Stomach (tissue), 9 donors: ENCODE data around the gene GSTCD. TPM values are rescaled to one million over a fixed set of nuclear protein-coding genes. Genes with fewer than 3 reads are reported as not detected.
"Not testable (repeated sequence)": the region's sequence is repeated elsewhere in the genome, so short reads cannot be mapped to it uniquely, and the experiment has no call there.

Experiments
- DNase-seq, 2 donors: peaks; one replicate each; pipeline versions ENCODE4 v3.0.0 to v3.0.0-alpha.2; 2013 to 2019
- H3K27ac ChIP-seq, 5 donors: fragments of 200-600 bp in 4 of 5; sonication (generic) in 4 of 5; one replicate each; pipeline ENCODE4 v1.5.1; 2013 to 2019; ENCODE audit warnings: mild to moderate bottlenecking in 1 of 5, moderate library complexity in 1 of 5
- H3K27me3 ChIP-seq, 3 donors: fragments of 200-600 bp; sonication (generic); one replicate each; pipeline ENCODE4 v1.5.1; 2017 to 2019; ENCODE audit warnings: mixed run types in 1 of 3
- H3K36me3 ChIP-seq, 4 donors: fragments of 200-600 bp; sonication (generic); 1 replicate in 3 of 4; 2 replicates in 1 of 4; pipeline ENCODE4 v1.5.1; 2016 to 2019
- H3K4me1 ChIP-seq, 4 donors: fragments of 200-600 bp; sonication (generic); one replicate each; pipeline ENCODE4 v1.5.1; 2016 to 2019
- H3K4me3 ChIP-seq, 4 donors: fragments of 200-600 bp; sonication (generic) in 3 of 4; one replicate each; pipeline ENCODE4 v1.5.1; 2016 to 2019; ENCODE audit warnings: mild to moderate bottlenecking in 1 of 4
- H3K9me3 ChIP-seq, 4 donors: fragments of 200-600 bp; sonication (generic); one replicate each; pipeline ENCODE4 v1.5.1; 2016 to 2019
- EP300 ChIP-seq: sonication (generic); formaldehyde crosslinking; IDR thresholded peaks from one replicate; pipeline ENCODE4 v1.6.1; 2017; ENCODE audit warnings: antibody characterized with exemption
- POLR2A ChIP-seq, 4 donors: fragments of 450-650 bp; IDR thresholded peaks; one replicate each; pipeline ENCODE4 v1.6.1; 2016; ENCODE audit warnings: antibody characterized with exemption in 4 of 4, control low read depth in 2 of 4, mild to moderate bottlenecking in 1 of 4, moderate library complexity in 1 of 4
- POLR2AphosphoS5 ChIP-seq, 3 donors: sonication (generic); formaldehyde crosslinking; IDR thresholded peaks; one replicate each; pipeline ENCODE4 v1.6.1; 2016; ENCODE audit warnings: antibody characterized with exemption in 3 of 3
- WGBS, 5 donors: extraction: QIAGEN DNeasy Blood & Tissue Kit in 3 of 5; methylation state at CpG; one replicate each; pipeline versions ENCODE4 v1.1.5 to v1.1.7; 2013 to 2018; 5-methylcytosine and 5-hydroxymethylcytosine counted together
- intact Hi-C: fragments of 100-400 bp; cut with DNase I; formaldehyde crosslinking; loops from one replicate; pipeline ENCODE4 v1.15.1; 2023; ENCODE audit warnings: low total_unique reads
- polyA plus RNA-seq, 3 donors: library from polyadenylated mRNA; stranded (reverse); fragments of 200-250 nt; gene quantifications; one replicate each; pipeline ENCODE4 v1.2.3, GENCODE V29; 2013
- total RNA-seq, 5 donors: library from RNA; depleted of rRNA; stranded (reverse); fragments of >200 nt; gene quantifications; one replicate each; pipeline versions ENCODE4 v1.1.0 to v1.2.3, GENCODE V29; 2014 to 2016
- TF ChIP-seq, protein P1 (sequence below), 7 experiments: fragments of 450-650 bp in 4 of 7; fragments of 200-600 bp in 3 of 7; sonication (generic) in 3 of 7; IDR thresholded peaks; one replicate each; pipeline ENCODE4 v1.5.1; 2016 to 2019; ENCODE audit warnings: antibody characterized with exemption in 7 of 7, control low read depth in 2 of 7, mild to moderate bottlenecking in 1 of 7
- donor health status: healthy with polysubstance abuse.
- donor health status: Bipolar disorder and iron deficiency.
- donor health status: healthy.

GSTCD gene
- total and polyA plus RNA-seq, 8 donors: 1.6 to 129 (median 8.1) TPM

DNA sequence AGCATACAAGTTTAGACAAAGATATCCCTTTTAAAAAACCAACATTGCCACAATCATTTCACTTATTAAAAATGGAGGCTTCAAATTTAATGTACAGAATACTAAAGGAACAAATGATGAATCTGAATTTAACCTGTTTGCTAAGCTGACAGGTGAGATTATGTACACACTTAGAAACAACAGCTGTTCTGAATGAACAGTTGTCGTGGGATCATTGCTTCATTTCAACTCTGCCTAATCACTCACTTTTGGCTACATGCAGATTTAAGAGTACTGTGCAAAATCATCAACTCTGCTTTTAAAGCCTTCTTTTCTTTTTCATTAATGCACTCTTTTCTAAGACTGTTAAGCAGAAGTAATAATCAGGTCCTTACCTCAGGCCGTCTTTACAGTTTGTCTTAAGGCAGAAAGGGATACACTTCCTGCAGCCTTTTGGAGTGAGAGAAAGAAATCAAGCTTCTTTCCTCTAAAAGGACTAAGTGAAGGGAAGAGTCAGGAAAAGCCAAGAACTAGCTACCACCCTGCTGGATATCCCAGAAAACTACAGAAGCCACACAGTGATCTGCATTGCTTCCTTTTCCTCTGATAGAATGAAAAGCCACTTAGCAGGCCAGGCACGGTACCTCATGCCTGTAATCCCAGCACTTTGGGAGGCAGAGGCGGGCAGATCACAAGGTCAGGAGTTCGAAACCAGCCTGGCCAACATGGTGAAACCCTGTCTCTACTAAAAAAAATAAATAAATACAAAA, 132.0 kb downstream of the GSTCD start:
- peak in 1 of 2 donors; percentile 43 for DNase-seq
- no peak overlapping the region for H3K4me3 ChIP-seq
- intact Hi-C loops: no loop called here
- H3K4me1 ChIP-seq: peaks cover 0 to 15% (median 0%) of the 10 kb centered on the region in 4 donors
- WGBS, 5 donors: 75 to 93% (median 86%) methylated on average over 5 of the region's 5 CpGs
- H3K9me3 ChIP-seq: no peaks in the 10 kb centered on the region
- H3K27ac ChIP-seq: no peak overlapping the region
- TF ChIP-seq, protein P1, sequence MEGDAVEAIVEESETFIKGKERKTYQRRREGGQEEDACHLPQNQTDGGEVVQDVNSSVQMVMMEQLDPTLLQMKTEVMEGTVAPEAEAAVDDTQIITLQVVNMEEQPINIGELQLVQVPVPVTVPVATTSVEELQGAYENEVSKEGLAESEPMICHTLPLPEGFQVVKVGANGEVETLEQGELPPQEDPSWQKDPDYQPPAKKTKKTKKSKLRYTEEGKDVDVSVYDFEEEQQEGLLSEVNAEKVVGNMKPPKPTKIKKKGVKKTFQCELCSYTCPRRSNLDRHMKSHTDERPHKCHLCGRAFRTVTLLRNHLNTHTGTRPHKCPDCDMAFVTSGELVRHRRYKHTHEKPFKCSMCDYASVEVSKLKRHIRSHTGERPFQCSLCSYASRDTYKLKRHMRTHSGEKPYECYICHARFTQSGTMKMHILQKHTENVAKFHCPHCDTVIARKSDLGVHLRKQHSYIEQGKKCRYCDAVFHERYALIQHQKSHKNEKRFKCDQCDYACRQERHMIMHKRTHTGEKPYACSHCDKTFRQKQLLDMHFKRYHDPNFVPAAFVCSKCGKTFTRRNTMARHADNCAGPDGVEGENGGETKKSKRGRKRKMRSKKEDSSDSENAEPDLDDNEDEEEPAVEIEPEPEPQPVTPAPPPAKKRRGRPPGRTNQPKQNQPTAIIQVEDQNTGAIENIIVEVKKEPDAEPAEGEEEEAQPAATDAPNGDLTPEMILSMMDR (IDR thresholded peaks at IDR 0.05): no peak
- TF ChIP-seq POLR2AphosphoS5 (IDR thresholded peaks at IDR 0.05) (no peak), EP300 (no peak), POLR2A (IDR thresholded peaks at IDR 0.05) (no peak)
- no peaks in the 10 kb centered on the region for H3K27me3 ChIP-seq
- peaks cover 0 to 23% (median 3%) of the 10 kb centered on the region in 4 donors for H3K36me3 ChIP-seq

DNA sequence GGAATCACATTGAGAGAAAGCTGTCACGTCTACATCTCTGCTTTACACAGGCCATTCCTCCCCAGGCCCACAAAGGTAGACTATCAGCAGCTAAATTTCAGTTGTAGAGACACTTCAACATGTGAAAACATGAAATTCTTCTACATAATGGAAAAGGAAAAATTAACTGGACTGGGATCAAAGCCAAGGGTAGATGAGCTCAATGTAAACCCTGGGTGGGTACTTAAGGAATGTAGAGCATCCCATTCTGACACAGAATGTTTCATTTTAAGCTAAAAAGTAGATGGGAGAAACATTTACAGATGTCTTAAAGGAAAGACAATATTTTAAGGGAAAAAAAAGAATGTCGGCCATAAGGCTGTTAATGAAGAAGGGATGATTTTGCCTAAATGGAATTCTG, 135.4 kb downstream of the GSTCD start:
- DNase-seq: no peak
- H3K9me3 ChIP-seq: no peaks in the 10 kb centered on the region
- peaks cover 0 to 3% (median 0%) of the 10 kb centered on the region in 4 donors for H3K4me1 ChIP-seq
- peaks cover 0 to 15% (median 2%) of the 10 kb centered on the region in 4 donors for H3K36me3 ChIP-seq
- H3K27me3 ChIP-seq: no peaks in the 10 kb centered on the region
- H3K4me3 ChIP-seq: no peak overlapping the region
- WGBS, 5 donors: 68 to 94% (median 86%) methylated on average over 2 of the region's 2 CpGs
- intact Hi-C loops: no loop called here
- TF ChIP-seq, protein P1 (IDR thresholded peaks at IDR 0.05): no peak
- no peak for TF ChIP-seq EP300
- H3K27ac ChIP-seq: no peak overlapping the region

DNA sequence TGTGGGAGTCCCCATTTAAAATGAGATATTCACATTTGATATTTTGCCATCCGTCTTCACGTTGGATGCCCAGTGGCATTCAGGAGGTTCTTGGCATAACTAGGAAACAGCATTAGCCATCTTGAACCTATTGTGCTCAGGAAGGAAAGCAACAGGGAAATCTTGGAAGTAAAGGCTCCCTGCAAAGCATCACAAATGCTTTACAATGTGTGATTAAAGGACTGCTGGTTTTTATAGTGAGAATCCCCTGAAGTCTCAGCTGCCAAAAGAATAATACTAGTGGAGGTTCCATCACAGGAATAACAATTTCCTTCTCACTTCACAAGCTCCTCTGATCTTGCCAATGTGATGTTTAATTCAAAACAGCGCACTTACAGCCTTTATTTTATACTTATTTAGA, 137.0 kb downstream of the GSTCD start:
- no peaks in the 10 kb centered on the region for H3K4me1 ChIP-seq
- no peaks in the 10 kb centered on the region for H3K27me3 ChIP-seq
- no peak overlapping the region for H3K4me3 ChIP-seq
- H3K9me3 ChIP-seq: no peaks in the 10 kb centered on the region
- 79 to 94% (median 88%) methylated on average over 3 of the region's 3 CpGs for WGBS, 5 donors
- H3K36me3 ChIP-seq: peaks cover 0 to 9% (median 2%) of the 10 kb centered on the region in 4 donors
- no peak for DNase-seq
- no peak overlapping the region for H3K27ac ChIP-seq
- intact Hi-C loops: no loop called here
- TF ChIP-seq, protein P1 (IDR thresholded peaks at IDR 0.05): no peak
- no peak for TF ChIP-seq POLR2A (IDR thresholded peaks at IDR 0.05)
- TF ChIP-seq EP300: no peak
- TF ChIP-seq POLR2AphosphoS5 (IDR thresholded peaks at IDR 0.05): no peak

DNA sequence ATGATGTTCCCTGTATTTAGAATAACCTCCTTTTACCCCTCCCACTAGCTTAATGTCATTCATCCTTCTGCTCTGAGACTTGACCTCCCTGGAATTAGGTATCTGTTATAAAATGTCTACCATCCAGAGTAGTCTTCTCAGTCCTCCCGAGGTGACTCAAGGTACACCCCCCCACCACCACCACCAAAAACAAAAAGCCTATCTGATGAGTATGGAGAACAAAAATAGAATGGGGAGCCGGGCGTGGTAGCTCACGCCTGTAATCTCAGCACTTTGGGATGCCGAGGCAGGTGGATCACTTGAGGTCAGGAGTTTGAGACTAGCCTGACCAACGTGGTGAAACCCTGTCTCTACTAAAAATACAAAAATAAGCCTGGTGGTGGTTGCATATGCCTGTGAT, 139.8 kb downstream of the GSTCD start:
- H3K27me3 ChIP-seq, DNase-seq, H3K4me1 ChIP-seq, H3K4me3 ChIP-seq, H3K36me3 ChIP-seq, intact Hi-C loops, H3K27ac ChIP-seq, H3K9me3 ChIP-seq: not testable (repeated sequence)
- 87 to 92% (median 90%) methylated on average over 6 of the region's 6 CpGs for WGBS, 5 donors

DNA sequence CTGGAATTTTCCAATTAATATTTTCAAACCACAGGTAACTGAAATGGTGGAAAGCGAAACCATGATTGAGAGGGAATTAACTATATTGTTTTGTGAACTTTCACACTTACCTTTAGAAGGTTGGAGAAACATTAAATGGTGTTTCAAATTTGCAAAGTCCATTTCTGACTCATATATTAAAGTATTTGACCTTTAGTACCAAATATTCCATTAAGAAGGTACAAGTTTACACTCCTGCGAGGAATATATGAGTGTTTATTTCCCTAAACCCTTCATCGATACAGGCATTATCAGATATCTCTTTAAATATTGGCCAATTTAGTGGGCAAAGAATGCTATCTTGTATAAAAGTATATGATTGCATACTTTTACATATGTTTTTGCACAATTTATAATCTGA, 142.6 kb downstream of the GSTCD start:
- 56 to 68% (median 64%) methylated on average over 3 of the region's 3 CpGs for WGBS, 5 donors
- Histone ChIP-seq H3K36me3 (peaks cover 0 to 3% (median 1%) of the 10 kb centered on the region in 4 donors), H3K4me1 (no peaks in the 10 kb centered on the region), H3K27ac (no peak overlapping the region), H3K9me3 (peaks cover 0 to 9% (median 2%) of the 10 kb centered on the region in 4 donors), H3K27me3 (no peaks in the 10 kb centered on the region), H3K4me3 (no peak overlapping the region)
- TF ChIP-seq POLR2AphosphoS5 (IDR thresholded peaks at IDR 0.05) (no peak), EP300 (no peak), POLR2A (IDR thresholded peaks at IDR 0.05) (no peak)
- TF ChIP-seq, protein P1 (IDR thresholded peaks at IDR 0.05): no peak
- no peak for DNase-seq
- intact Hi-C loops: no loop called here

DNA sequence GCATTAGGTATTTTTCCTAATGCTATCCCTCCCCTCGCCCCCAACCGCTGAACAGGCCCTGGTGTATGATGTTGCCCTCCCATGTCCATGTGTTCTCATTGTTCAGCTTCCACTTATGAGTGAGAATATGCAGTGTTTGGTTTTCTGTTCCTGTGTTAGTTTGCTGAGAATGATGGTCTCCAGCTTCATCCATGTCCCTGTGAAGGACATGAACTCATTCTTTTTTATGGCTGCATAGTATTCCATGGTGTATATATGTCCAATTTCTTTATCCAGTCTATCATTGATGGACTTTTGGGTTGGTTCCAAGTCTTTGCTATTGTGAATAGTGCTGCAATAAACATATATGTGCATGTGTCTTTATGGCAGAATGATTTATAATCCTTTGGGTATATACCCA, 143.6 kb downstream of the GSTCD start:
- H3K4me1 ChIP-seq, H3K36me3 ChIP-seq, DNase-seq, intact Hi-C loops, H3K27me3 ChIP-seq, H3K4me3 ChIP-seq, H3K27ac ChIP-seq: not testable (repeated sequence)
- peaks cover 0 to 13% (median 3%) of the 10 kb centered on the region in 4 donors for H3K9me3 ChIP-seq
- WGBS, 5 donors: 95 to 100% (median 96%) methylated on average over 2 of the region's 2 CpGs
